ENCODE measurements around the gene IRF9.

DNA sequence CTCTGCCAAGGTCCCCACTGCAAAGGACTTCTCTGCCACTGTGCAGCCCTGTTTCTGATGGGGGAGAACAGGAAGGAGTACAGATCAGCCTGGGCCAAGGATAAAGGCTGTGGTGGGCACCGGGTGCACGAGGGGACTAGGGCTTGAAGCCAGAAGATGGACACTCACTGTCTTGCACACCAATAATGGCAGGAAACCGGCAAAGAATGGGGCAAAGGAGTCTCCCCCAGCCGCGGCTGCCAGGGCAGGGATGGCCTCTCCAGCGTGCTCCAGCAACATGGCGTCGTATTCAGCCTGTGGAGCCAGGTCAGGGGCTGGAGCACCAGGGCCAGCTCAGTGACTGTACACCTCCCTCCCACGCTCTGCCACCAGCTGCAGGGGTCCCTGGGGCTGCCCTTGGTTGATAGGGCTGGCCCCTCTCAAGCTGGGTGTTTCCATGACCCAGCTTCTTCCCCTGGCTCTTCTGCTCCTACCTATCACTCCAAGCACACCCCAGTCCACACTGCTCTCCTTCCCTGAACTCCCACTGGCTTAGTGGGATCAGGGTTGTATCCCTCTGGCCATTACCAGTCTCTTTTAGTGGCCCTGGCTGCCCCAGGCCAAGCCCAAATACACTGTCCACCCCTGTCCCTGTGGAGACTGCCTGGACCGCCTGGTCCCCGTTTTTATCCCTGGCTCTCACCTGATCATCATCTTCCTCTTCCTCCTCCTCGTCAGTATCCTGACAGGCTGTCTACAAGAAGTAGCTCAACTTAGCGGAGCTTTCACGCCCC, 21.2 kb downstream of the IRF9 start:
- no peak for TF ChIP-seq CTCF (IDR thresholded peaks at IDR 0.05)
- TF ChIP-seq POLR2AphosphoS5 (IDR thresholded peaks at IDR 0.05): no peak
- TF ChIP-seq POLR2A (IDR thresholded peaks at IDR 0.05): no peak
